Hepatocyte (in vitro differentiated cells): ENCODE measurements around the gene SERPINB6.

Source experiments
- EZH2 ChIP-seq: fragments of 200-600 bp; sonication (generic); IDR thresholded peaks from 2 replicates; pipeline ENCODE4 v1.6.1; 2016; ENCODE audit warnings: antibody characterized with exemption, mild to moderate bottlenecking, borderline replicate concordance
- EZH2phosphoT487 ChIP-seq: fragments of 200-600 bp; sonication (generic); IDR thresholded peaks from one replicate; pipeline ENCODE4 v1.6.1; 2018; ENCODE audit warnings: antibody characterized with exemption, mild to moderate bottlenecking, low read depth, moderate library complexity; ENCODE audit not compliant: unreplicated experiment, severe bottlenecking
- TF ChIP-seq, protein P1 (sequence below): fragments of 200-600 bp; sonication (generic); IDR thresholded peaks from 2 replicates; pipeline ENCODE4 v1.5.1; 2016; ENCODE audit warnings: antibody characterized with exemption, mild to moderate bottlenecking; ENCODE audit not compliant: poor library complexity

DNA sequence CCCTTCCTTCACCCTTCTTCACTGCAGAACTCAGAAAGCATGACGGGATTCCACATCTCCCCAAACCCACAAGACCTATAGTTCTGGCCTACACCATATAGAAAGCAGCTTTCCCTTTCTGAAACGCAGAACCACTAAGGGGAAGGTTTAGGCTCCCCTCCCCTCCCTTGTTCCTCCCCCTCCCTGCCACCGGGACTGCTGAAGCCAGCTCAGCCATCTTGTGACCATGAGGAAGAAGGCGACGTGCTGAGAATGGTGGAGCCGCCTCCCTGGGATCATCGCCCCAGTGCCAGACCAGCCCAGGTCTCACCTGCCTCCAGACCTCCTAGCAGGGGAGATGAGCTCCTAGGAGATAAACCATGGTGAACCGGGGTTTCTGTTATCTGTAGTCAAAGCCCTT is 19.6 kb downstream of the SERPINB6 start:
- TF ChIP-seq, protein P1, sequence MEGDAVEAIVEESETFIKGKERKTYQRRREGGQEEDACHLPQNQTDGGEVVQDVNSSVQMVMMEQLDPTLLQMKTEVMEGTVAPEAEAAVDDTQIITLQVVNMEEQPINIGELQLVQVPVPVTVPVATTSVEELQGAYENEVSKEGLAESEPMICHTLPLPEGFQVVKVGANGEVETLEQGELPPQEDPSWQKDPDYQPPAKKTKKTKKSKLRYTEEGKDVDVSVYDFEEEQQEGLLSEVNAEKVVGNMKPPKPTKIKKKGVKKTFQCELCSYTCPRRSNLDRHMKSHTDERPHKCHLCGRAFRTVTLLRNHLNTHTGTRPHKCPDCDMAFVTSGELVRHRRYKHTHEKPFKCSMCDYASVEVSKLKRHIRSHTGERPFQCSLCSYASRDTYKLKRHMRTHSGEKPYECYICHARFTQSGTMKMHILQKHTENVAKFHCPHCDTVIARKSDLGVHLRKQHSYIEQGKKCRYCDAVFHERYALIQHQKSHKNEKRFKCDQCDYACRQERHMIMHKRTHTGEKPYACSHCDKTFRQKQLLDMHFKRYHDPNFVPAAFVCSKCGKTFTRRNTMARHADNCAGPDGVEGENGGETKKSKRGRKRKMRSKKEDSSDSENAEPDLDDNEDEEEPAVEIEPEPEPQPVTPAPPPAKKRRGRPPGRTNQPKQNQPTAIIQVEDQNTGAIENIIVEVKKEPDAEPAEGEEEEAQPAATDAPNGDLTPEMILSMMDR = no peak
- TF ChIP-seq EZH2 = no peak
- no peak for TF ChIP-seq EZH2phosphoT487
